GM12875 (cell line): ENCODE results near the gene SSBP2.
A peak's percentile ranks its signal among the peaks of the same experiment; 100 is the strongest.

Experiments used
- H3K4me3 ChIP-seq: one replicate; pipeline ENCODE4 v1.5.1; 2011; ENCODE audit warnings: low read depth, low read length, control low read depth
- TF ChIP-seq, protein P1 (sequence below): IDR thresholded peaks from 2 replicates; pipeline ENCODE4 v1.5.1; 2011; ENCODE audit warnings: low read depth, mild to moderate bottlenecking, control low read depth, inconsistent platforms, low read length, moderate library complexity, borderline replicate concordance; ENCODE audit not compliant: insufficient read depth

Gene SSBP2

DNA sequence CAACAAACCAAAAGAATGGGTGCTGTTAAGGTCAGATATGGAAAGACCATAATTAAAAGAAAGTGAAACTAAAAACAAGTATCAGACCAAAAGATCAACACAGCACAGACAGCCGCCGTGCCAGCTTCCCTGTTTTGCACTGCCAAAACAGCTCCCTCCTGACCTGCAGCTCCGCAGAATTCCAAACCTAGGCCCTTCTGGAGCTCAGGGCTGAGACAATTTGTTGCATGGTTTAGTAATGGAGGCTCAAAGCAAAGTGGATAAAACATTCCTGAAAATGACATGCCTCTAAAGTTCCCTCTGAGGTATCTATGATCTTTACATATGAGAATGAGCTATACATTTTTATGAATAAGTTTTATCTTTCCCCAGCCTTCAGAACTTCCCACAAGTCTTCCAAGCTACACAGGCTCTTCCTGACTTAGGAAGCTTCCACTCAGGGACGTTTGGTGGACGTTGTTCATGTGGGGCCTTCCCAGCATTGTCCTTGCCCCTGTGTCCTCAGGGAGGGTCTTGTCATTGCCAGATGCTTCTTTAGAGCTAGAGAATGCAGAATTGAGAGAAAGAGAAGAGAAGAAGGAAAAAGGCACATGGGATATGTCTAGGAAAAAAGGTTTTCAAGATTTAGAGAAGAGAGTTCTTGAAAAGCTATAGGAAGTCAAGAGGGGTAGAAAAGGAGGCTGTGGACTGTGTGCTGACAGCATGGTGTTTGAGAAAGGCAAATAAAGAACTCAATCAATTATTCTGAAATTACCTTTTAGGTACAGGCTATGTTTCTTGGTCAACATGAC, 28.4 kb upstream of the SSBP2 start:
- H3K4me3 ChIP-seq: peak overlapping the region; percentile 33
- TF ChIP-seq, protein P1, sequence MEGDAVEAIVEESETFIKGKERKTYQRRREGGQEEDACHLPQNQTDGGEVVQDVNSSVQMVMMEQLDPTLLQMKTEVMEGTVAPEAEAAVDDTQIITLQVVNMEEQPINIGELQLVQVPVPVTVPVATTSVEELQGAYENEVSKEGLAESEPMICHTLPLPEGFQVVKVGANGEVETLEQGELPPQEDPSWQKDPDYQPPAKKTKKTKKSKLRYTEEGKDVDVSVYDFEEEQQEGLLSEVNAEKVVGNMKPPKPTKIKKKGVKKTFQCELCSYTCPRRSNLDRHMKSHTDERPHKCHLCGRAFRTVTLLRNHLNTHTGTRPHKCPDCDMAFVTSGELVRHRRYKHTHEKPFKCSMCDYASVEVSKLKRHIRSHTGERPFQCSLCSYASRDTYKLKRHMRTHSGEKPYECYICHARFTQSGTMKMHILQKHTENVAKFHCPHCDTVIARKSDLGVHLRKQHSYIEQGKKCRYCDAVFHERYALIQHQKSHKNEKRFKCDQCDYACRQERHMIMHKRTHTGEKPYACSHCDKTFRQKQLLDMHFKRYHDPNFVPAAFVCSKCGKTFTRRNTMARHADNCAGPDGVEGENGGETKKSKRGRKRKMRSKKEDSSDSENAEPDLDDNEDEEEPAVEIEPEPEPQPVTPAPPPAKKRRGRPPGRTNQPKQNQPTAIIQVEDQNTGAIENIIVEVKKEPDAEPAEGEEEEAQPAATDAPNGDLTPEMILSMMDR: no peak

DNA sequence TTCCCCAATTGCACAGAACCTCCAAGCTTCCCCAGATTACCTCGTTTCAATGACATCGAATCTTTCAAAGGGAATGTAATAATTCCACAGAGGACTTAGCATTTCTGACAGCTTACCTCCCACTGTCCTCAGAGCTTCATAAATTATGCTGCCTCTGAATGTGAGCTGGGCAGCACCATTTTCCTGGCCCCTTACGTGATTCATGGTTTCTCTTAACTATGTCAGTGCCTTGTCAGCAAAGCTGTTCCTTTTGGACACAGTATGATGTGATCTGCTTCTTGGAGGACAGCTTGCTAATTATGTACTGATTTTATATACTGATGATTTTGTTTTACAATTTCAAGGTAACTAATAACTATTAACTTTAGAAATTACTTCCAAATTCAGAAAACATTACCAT, 27.7 kb upstream of the SSBP2 start:
- H3K4me3 ChIP-seq: no peak overlapping the region
- TF ChIP-seq, protein P1: no peak

DNA sequence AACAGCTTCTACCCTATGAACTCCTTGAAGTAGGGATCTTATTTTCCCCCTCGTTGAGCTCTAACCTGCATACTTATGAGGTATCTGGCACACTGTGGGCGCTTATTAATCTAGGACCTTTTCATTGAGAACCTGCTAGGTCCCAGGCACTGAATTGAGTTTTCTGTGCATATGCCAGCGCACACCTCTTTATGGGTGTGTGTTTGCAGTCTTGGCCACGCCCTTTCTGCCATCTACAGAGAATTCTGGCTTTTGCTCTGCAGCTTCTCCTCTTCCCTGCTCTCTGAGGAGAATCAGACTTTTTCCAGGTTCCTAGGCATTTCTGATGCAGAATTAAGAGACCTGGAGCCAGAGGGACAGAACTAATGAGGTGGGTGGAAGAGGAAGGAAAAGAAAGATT, 25.4 kb upstream of the SSBP2 start:
- H3K4me3 ChIP-seq: no peak overlapping the region
- TF ChIP-seq, protein P1: no peak

DNA sequence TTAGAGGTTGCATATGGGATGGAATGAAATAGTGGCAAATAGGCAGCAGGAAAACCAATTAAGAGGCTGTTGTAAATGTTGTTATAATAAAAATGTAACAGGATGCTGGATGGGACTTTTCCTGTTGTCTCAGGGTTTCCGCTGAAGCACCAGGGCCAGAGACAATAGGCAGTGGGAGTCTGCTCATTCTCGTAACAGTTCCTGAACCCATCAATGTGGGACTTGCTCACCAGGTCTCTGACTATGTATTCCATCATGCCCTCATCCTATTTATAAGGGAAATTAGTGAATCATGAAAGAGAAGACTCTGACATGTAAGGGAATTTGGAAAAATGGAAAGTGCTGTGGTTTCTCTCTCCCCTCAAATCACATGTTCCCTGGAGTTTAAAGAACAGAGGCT, 23.5 kb upstream of the SSBP2 start:
- TF ChIP-seq, protein P1: no peak

DNA sequence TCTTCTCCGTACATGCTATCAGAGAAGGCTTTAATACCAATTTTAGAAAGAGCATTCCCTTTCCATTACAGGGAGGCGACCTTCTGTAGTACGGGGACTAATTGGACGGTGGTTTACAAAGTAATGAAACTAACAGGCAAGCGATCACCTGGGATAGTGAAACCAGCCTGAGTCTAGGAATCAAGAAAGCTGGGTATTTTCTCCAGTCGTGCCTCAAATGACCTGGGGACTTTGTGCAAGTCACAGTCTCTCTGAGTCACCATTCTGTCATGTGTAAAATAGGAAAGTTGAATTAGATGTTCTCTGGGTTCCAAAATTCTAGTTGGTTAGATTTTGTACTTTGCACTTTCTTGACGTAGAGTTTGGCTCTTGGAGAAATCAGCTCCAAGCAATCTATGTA, 22.7 kb upstream of the SSBP2 start:
- TF ChIP-seq, protein P1: no peak
- H3K4me3 ChIP-seq: no peak overlapping the region

More for the DNA sequence above, 23.5 kb upstream of the SSBP2 start:
- H3K4me3 ChIP-seq: no peak overlapping the region

DNA sequence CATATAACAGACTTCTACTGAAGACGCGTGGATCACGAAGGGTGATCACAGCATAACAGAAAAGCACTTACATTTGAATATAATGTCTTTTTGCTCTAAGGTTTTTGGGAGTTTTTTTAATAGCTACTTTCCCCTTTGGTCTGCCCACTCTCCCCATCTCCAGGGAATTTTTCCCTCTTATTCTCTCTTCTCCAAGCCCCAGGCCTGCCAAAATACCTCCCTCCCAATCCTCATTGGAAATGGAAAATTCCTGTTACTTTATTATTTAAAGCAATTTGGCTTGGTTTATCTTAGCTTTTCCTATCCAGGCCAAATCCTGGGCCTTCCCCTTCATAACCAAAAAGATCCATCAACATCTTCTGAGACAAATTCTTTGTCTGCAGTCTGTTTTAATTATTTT, 22.3 kb upstream of the SSBP2 start:
- TF ChIP-seq, protein P1: no peak
- H3K4me3 ChIP-seq: no peak overlapping the region

DNA sequence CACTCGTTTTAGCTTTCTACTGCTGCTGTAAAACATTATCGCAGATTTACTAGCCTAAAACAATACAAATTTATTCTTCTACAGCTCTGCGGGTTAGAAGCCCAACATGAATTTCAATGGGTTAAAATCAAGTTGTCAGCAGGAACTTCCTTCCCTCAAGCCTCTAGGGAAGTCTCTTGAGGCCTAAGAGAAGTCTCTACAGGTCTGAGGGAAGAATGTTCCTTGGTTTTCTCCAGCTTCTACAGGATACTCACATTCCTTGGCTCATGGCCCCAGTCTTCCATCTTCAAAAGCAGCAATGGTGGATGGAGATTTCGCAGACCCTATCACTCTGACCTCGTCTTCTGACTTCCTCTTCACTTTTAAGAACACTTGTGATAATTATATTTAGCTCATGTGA, 21.6 kb upstream of the SSBP2 start:
- TF ChIP-seq, protein P1: no peak
- no peak overlapping the region for H3K4me3 ChIP-seq
